ENCODE data around the gene LHFPL6. TPM values are rescaled to one million over a fixed set of nuclear protein-coding genes. Genes with fewer than 3 reads are reported as not detected.

LHFPL6 gene
- total and polyA plus RNA-seq, 5 donors from 2014 or later, result 0.20 to 0.42 TPM; not detected in 3

GRCh38 chr13:39536274-39536673, 66.7 kb downstream of the LHFPL6 start:
- no peaks in the 10 kb centered on the region for H3K36me3 ChIP-seq (ENCODE audit: control insufficient read depth, insufficient read depth, low read length)
- H3K9me3 ChIP-seq (ENCODE audit: control insufficient read depth in 2 of 2, low read length in 2 of 2), result no peaks in the 10 kb centered on the region
- H3K27ac Mint-ChIP-seq, result no peak overlapping the region
- no peak overlapping the region for H3K4me3 Mint-ChIP-seq
- peaks cover 0 to 4% (median 0%) of the 10 kb centered on the region in 7 donors for H3K9me3 Mint-ChIP-seq
- H3K4me1 ChIP-seq (ENCODE audit: control insufficient read depth, insufficient read depth, low read length, poor library complexity, severe bottlenecking), result no peaks in the 10 kb centered on the region
- no peak overlapping the region for H3K27ac ChIP-seq (ENCODE audit: insufficient read depth, low read length, poor library complexity, severe bottlenecking)
- DNase-seq (no peak), ATAC-seq (ENCODE audit: low read depth in 2 of 2) (no peak)
- H3K27me3 Mint-ChIP-seq, result peaks cover 2% of the 10 kb centered on the region
- H3K4me3 ChIP-seq (ENCODE audit: low read depth, low read length), result no peak overlapping the region
- no peaks in the 10 kb centered on the region for H3K36me3 Mint-ChIP-seq
- no peaks in the 10 kb centered on the region for H3K4me1 Mint-ChIP-seq
- no peaks in the 10 kb centered on the region for H3K27me3 ChIP-seq (ENCODE audit: control insufficient read depth, insufficient read depth, low read length)

DNA sequence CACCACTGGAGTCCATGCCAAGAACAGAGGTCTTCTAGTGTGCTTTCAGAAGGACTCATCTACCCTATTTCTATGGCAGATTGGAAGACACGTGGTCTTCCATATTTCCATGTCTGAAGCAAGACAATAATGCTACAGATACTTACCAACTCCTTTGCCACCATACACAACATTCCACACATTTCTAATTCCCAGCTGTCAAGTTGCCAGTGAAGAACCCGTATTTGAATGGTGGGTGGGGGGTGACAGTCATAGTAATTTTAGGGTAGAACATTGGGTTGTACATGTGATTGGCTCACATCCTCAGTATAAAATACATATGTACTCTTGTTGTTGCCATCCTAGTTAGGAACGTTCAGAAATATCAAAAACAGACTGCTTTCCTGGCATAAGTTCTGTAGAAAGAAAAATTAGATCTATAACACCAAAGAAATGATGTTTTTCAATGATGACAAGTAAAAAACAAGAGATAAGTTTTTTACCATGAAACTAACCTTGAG, 69.3 kb downstream of the LHFPL6 start:
- no peak for DNase-seq

GRCh38 chr13:39531646-39532045, 71.3 kb downstream of the LHFPL6 start:
- Histone ChIP-seq H3K9me3 (ENCODE audit: control insufficient read depth in 2 of 2, low read length in 2 of 2) (no peaks in the 10 kb centered on the region), H3K27ac (ENCODE audit: insufficient read depth, low read length, poor library complexity, severe bottlenecking) (no peak overlapping the region), H3K4me3 (ENCODE audit: low read depth, low read length) (no peak overlapping the region), H3K36me3 (ENCODE audit: control insufficient read depth, insufficient read depth, low read length) (no peaks in the 10 kb centered on the region), H3K4me1 (ENCODE audit: control insufficient read depth, insufficient read depth, low read length, poor library complexity, severe bottlenecking) (no peaks in the 10 kb centered on the region), H3K27me3 (ENCODE audit: control insufficient read depth, insufficient read depth, low read length) (no peaks in the 10 kb centered on the region)
- Mint-ChIP-seq H3K4me1 (no peaks in the 10 kb centered on the region), H3K9me3 (peaks cover 0 to 2% (median 0%) of the 10 kb centered on the region in 7 donors), H3K36me3 (no peaks in the 10 kb centered on the region), H3K27me3 (no peaks in the 10 kb centered on the region), H3K4me3 (no peak overlapping the region), H3K27ac (no peak overlapping the region)
- ATAC-seq (ENCODE audit: low read depth in 2 of 2) (no peak), DNase-seq (no peak)

More for the DNA sequence above, 69.3 kb downstream of the LHFPL6 start:
- Histone ChIP-seq H3K27ac (ENCODE audit: insufficient read depth, low read length, poor library complexity, severe bottlenecking) (no peak overlapping the region), H3K27me3 (ENCODE audit: control insufficient read depth, insufficient read depth, low read length) (no peaks in the 10 kb centered on the region), H3K4me1 (ENCODE audit: control insufficient read depth, insufficient read depth, low read length, poor library complexity, severe bottlenecking) (no peaks in the 10 kb centered on the region), H3K4me3 (ENCODE audit: low read depth, low read length) (no peak overlapping the region), H3K9me3 (ENCODE audit: control insufficient read depth in 2 of 2, low read length in 2 of 2) (no peaks in the 10 kb centered on the region), H3K36me3 (ENCODE audit: control insufficient read depth, insufficient read depth, low read length) (no peaks in the 10 kb centered on the region)
- Mint-ChIP-seq H3K27me3 (no peaks in the 10 kb centered on the region), H3K36me3 (no peaks in the 10 kb centered on the region), H3K27ac (no peak overlapping the region), H3K9me3 (peaks cover 0 to 4% (median 0%) of the 10 kb centered on the region in 7 donors), H3K4me1 (no peaks in the 10 kb centered on the region), H3K4me3 (no peak overlapping the region)
- no peak for ATAC-seq (ENCODE audit: low read depth in 2 of 2)

- H3K9me3 Mint-ChIP-seq, result peaks cover 0 to 2% (median 0%) of the 10 kb centered on the region in 7 donors
- no peaks in the 10 kb centered on the region for H3K27me3 ChIP-seq (ENCODE audit: control insufficient read depth, insufficient read depth, low read length)
- H3K36me3 ChIP-seq (ENCODE audit: control insufficient read depth, insufficient read depth, low read length), result no peaks in the 10 kb centered on the region
- H3K4me1 Mint-ChIP-seq, result no peaks in the 10 kb centered on the region
- peaks cover 4% of the 10 kb centered on the region for H3K27me3 Mint-ChIP-seq
- no peak overlapping the region for H3K4me3 ChIP-seq (ENCODE audit: low read depth, low read length)
- no peak overlapping the region for H3K27ac ChIP-seq (ENCODE audit: insufficient read depth, low read length, poor library complexity, severe bottlenecking)
- no peak for DNase-seq
- no peaks in the 10 kb centered on the region for H3K9me3 ChIP-seq (ENCODE audit: control insufficient read depth in 2 of 2, low read length in 2 of 2)
- H3K36me3 Mint-ChIP-seq, result no peaks in the 10 kb centered on the region
- no peak overlapping the region for H3K27ac Mint-ChIP-seq
- ATAC-seq (ENCODE audit: low read depth in 2 of 2), result no peak
- no peak overlapping the region for H3K4me3 Mint-ChIP-seq
- H3K4me1 ChIP-seq (ENCODE audit: control insufficient read depth, insufficient read depth, low read length, poor library complexity, severe bottlenecking), result no peaks in the 10 kb centered on the region
These were observed 72.1 kb downstream of the LHFPL6 start for GRCh38 chr13:39530916-39531315.

DNA sequence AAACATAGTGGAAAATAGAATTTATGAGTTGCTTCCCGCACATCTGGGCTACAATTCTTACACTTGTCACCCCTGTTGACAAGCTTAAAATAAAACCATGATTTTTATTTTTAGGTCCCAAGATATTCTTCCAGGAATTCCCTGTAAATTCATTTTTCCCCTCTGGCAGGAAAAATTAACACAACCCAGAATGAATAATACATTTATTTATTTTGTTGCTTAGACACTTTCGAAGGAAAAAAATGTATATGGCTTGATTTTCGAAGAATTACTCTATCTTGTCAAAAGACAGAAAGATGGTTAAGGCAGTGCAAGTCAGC, 74.4 kb downstream of the LHFPL6 start:
- Mint-ChIP-seq H3K36me3 (no peaks in the 10 kb centered on the region), H3K4me3 (no peak overlapping the region), H3K27ac (no peak overlapping the region), H3K9me3 (peaks cover 0 to 1% (median 0%) of the 10 kb centered on the region in 7 donors), H3K27me3 (peaks cover 4% of the 10 kb centered on the region), H3K4me1 (no peaks in the 10 kb centered on the region)
- H3K4me3 ChIP-seq (ENCODE audit: low read depth, low read length), result no peak overlapping the region
- H3K9me3 ChIP-seq (ENCODE audit: control insufficient read depth in 2 of 2, low read length in 2 of 2), result no peaks in the 10 kb centered on the region
- no peaks in the 10 kb centered on the region for H3K36me3 ChIP-seq (ENCODE audit: control insufficient read depth, insufficient read depth, low read length)
- H3K27ac ChIP-seq (ENCODE audit: insufficient read depth, low read length, poor library complexity, severe bottlenecking), result no peak overlapping the region
- DNase-seq (no peak), ATAC-seq (ENCODE audit: low read depth in 2 of 2) (no peak)
- H3K4me1 ChIP-seq (ENCODE audit: control insufficient read depth, insufficient read depth, low read length, poor library complexity, severe bottlenecking), result no peaks in the 10 kb centered on the region
- H3K27me3 ChIP-seq (ENCODE audit: control insufficient read depth, insufficient read depth, low read length), result no peaks in the 10 kb centered on the region

DNA sequence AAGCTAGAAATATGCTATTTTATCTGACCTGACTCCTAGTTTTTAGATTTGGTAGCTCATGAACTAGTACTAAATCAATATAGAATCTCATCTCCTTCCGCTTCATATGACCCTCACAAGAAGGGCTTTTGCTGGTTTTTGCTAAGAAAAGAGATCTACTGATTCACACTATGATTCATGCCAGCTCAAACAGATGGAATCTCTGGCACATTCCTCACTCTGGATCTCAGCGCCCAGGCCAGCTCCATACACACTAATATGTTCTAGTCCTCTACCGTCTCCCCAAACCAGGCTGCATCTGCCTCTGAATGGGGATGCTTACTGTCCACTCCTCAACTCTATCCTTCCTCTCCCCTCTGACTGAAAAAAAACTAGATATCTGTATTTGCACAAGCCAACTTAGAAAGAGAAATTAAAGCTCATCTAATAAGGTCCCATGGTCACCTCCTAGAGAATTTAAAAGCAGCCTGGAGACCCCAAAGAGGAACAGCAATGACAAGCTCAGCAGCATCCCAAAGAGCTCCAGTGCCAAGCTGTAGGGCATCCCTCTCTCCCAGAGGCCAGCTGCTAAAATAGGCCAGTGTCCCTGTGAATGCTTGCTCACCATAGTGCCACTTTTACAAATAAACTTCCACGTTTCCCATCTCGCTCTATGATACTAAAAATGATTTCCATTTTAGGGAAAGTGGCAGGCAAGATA, 74.9 kb downstream of the LHFPL6 start:
- Mint-ChIP-seq H3K9me3 (peaks cover 0 to 1% (median 0%) of the 10 kb centered on the region in 7 donors), H3K27ac (no peak overlapping the region), H3K27me3 (peaks cover 4% of the 10 kb centered on the region), H3K36me3 (no peaks in the 10 kb centered on the region), H3K4me3 (no peak overlapping the region), H3K4me1 (no peaks in the 10 kb centered on the region)
- no peak overlapping the region for H3K27ac ChIP-seq (ENCODE audit: insufficient read depth, low read length, poor library complexity, severe bottlenecking)
- no peaks in the 10 kb centered on the region for H3K9me3 ChIP-seq (ENCODE audit: control insufficient read depth in 2 of 2, low read length in 2 of 2)
- no peak for DNase-seq
- no peak overlapping the region for H3K4me3 ChIP-seq (ENCODE audit: low read depth, low read length)
- no peaks in the 10 kb centered on the region for H3K36me3 ChIP-seq (ENCODE audit: control insufficient read depth, insufficient read depth, low read length)
- no peaks in the 10 kb centered on the region for H3K4me1 ChIP-seq (ENCODE audit: control insufficient read depth, insufficient read depth, low read length, poor library complexity, severe bottlenecking)
- H3K27me3 ChIP-seq (ENCODE audit: control insufficient read depth, insufficient read depth, low read length), result no peaks in the 10 kb centered on the region
- ATAC-seq (ENCODE audit: low read depth in 2 of 2), result no peak

DNA sequence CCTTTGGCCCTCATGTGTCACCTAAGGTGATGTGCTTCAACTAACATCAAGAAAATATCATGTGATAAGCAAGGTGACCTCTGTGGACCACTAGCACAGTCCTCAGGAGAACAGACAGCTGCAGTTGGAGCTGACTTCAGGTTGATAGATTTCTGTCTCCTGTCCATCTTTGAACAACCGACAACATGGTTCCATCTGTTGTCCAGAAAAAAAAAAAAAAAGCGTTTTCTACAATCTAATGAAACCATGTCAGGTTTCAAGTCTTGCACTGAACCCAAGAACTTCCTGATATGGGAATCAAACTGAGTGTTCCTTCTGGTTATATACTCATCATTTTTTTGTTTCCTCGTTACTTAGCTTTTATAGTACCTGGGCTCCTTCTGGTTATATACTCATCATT, 75.7 kb downstream of the LHFPL6 start:
- no peaks in the 10 kb centered on the region for H3K36me3 Mint-ChIP-seq

GRCh38 chr13:39526499-39526898, 76.5 kb downstream of the LHFPL6 start:
- Mint-ChIP-seq H3K27ac (no peak overlapping the region), H3K27me3 (peaks cover 4% of the 10 kb centered on the region), H3K4me1 (no peaks in the 10 kb centered on the region), H3K9me3 (peaks cover 0 to 2% (median 0%) of the 10 kb centered on the region in 7 donors), H3K4me3 (no peak overlapping the region), H3K36me3 (no peaks in the 10 kb centered on the region)
- Histone ChIP-seq H3K27me3 (ENCODE audit: control insufficient read depth, insufficient read depth, low read length) (peaks cover 2% of the 10 kb centered on the region), H3K4me1 (ENCODE audit: control insufficient read depth, insufficient read depth, low read length, poor library complexity, severe bottlenecking) (no peaks in the 10 kb centered on the region), H3K27ac (ENCODE audit: insufficient read depth, low read length, poor library complexity, severe bottlenecking) (no peak overlapping the region), H3K36me3 (ENCODE audit: control insufficient read depth, insufficient read depth, low read length) (no peaks in the 10 kb centered on the region), H3K4me3 (ENCODE audit: low read depth, low read length) (no peak overlapping the region), H3K9me3 (ENCODE audit: control insufficient read depth in 2 of 2, low read length in 2 of 2) (no peaks in the 10 kb centered on the region)
- no peak for DNase-seq
- no peak for ATAC-seq (ENCODE audit: low read depth in 2 of 2)

More for the DNA sequence above, 75.7 kb downstream of the LHFPL6 start:
- no peak overlapping the region for H3K27ac Mint-ChIP-seq
- ATAC-seq (ENCODE audit: low read depth in 2 of 2) (no peak), DNase-seq (no peak)
- peaks cover 0 to 2% (median 0%) of the 10 kb centered on the region in 7 donors for H3K9me3 Mint-ChIP-seq
- H3K27me3 ChIP-seq (ENCODE audit: control insufficient read depth, insufficient read depth, low read length), result no peaks in the 10 kb centered on the region
- H3K4me3 ChIP-seq (ENCODE audit: low read depth, low read length), result no peak overlapping the region
- H3K9me3 ChIP-seq (ENCODE audit: control insufficient read depth in 2 of 2, low read length in 2 of 2), result no peaks in the 10 kb centered on the region
- H3K4me1 ChIP-seq (ENCODE audit: control insufficient read depth, insufficient read depth, low read length, poor library complexity, severe bottlenecking), result no peaks in the 10 kb centered on the region
- peaks cover 4% of the 10 kb centered on the region for H3K27me3 Mint-ChIP-seq
- no peak overlapping the region for H3K4me3 Mint-ChIP-seq
- H3K27ac ChIP-seq (ENCODE audit: insufficient read depth, low read length, poor library complexity, severe bottlenecking), result no peak overlapping the region
- H3K4me1 Mint-ChIP-seq, result no peaks in the 10 kb centered on the region
- no peaks in the 10 kb centered on the region for H3K36me3 ChIP-seq (ENCODE audit: control insufficient read depth, insufficient read depth, low read length)

Data from CD4-positive, CD25-positive, alpha-beta regulatory T cell (primary cell).